HuH-7 (cell line): Measurements from ENCODE around the gene CNTF.

Experiments used
- DNase-seq: peaks from one replicate; pipeline ENCODE4 v3.0.0; 2011; ENCODE audit warnings: low spot score

CNTF gene

GRCh38 chr11:58641803-58642581, 19.5 kb downstream of the CNTF start:
- no peak for DNase-seq

GRCh38 chr11:58645854-58646253, 23.4 kb downstream of the CNTF start:
- DNase-seq = no peak

- no peak for DNase-seq
These were observed 24.8 kb downstream of the CNTF start for GRCh38 chr11:58647141-58647699.

DNA sequence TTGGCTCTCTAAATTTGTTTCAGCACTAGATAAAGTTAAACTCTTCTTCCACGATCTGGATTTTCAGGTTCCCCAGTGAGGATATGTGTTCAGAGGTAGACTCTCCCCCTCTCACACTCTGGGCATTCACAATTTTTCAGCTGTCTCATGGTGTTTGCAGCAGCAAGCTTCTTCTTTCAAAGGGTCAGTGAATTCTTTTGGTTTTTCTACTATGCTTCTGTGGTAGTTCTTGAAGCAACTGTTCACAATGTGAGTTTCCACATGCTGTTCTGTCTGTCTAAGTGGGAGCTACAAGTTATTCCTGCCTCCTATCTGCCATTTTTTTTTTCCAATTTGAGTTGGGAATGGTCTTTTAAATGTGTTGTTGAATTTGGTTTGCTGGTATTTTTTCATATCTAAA, 25.4 kb downstream of the CNTF start:
- no peak for DNase-seq

- no peak for DNase-seq
These were observed 27.2 kb downstream of the CNTF start for GRCh38 chr11:58649623-58650022.

DNA sequence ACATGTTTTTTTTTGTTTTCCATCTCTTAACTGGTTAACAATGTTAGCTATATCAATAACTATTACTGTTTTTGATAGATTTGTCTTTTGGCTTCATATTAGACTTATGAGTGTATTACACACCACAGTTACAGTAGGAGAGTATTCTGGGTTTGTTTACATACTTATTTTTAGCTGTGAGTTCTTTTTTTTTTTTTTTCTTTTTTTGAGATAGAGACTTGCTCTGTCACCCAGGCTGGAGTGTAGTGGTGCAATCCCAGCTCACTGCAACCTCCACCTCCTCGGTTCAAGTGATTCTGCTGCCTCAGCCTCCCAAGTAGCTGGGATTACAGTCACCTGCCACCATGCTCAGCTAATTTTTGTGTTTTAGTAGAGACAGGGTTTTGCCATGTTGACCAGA, 28.0 kb downstream of the CNTF start:
- DNase-seq = no peak

DNA sequence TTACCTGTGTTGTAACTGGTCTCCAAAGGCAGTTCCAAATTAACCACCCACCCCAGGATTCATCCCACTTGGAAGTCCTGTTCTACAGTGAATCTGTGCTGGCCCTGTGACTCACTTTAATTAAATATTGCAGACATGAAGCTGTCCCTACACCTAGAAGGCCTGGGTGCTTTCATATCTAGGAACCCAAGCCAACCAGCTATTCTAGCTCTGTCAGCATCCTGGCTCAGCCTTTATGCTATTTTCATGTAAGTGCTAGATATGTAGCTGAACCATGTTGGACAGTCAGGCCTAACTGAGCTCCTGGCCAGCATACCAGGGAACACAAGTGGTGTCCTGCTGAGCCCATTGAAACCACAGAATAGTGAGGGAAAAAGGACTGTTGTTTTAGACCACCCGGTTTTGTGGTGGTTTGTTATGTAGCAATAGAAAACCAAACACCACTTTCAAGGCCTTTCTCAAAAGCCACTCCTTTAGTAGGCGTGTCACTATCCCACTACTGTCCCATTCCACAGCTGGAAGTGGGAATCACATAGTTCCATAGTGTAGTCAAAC, 30.3 kb downstream of the CNTF start:
- no peak for DNase-seq

DNA sequence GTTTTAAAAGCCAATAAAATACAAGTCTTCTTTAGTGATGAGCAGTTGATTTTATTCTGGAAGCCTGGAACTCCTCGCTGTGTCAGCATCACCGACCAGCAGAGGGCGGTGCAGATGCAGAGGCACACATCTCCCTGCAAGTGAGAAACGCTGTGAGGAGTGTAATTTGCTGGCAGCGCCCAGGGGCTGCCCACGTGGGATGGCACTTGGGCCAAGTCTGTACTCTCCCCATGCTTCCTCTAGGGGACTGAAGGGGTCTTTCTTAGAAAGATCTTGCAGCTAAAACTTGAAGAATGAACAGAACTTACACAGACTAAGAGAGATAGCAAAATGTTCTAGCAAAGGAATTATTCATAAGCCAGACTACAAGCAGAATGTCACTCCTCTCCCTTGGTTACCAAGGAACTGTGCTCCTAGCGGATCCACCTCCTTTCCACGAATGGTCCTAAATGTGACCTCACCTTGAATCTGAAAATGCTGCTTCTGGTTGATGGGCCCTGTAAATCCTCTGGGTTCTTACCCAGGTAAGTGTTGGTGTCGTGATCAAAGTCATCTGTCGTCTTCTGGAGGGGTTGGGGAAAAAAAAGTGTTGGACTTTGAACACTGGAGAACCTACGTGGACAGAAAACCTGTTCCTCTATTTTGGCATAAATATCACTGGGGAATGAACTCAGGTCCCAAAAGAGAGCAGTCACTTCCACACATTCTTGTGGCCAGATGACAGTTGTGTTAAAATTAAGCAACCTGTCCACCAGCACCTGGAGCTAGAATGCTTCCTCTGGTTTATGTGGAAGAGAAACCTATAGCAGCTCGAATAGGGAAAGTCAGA, 31.8 kb downstream of the CNTF start:
- peak; percentile 37 for DNase-seq

GRCh38 chr11:58654908-58655296, 32.4 kb downstream of the CNTF start:
- DNase-seq = no peak

DNA sequence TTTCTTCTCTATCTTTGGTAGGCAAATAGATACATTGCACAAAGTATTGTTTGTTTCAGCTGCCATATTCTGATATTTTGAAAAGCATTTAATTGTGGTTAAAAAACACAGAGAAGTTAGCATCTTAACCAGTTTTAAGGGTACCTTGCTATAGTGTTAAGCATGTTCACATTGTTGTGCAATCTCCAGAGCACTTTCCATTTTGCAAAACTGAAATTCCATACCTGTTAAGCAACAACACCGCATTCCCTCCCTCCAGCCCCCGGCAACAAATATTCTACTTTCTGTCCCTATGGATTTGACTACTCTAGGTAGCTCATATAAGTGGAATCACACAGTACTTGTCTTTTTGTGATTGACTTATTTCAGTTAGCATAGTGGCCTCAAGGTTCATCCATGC, 33.9 kb downstream of the CNTF start:
- DNase-seq = no peak

DNA sequence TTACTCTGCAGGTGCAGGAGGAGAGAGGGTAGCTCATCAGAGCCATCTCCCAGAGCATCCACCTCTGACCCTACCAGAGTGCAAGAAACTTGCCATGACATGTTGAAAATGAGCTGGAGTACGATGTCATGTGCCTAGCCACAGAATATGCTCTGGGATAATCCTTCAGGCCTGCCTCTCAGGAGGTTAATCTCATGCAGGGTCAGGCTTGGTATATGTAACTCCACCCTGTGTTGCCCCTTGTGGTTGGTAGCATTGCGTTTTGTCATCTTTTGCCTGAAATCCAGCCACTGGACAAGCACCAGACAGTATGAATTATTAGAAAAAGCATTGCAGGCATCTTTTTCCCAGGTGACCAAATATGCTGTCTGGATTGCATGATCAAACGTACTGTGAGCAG, 36.2 kb downstream of the CNTF start:
- no peak for DNase-seq

DNA sequence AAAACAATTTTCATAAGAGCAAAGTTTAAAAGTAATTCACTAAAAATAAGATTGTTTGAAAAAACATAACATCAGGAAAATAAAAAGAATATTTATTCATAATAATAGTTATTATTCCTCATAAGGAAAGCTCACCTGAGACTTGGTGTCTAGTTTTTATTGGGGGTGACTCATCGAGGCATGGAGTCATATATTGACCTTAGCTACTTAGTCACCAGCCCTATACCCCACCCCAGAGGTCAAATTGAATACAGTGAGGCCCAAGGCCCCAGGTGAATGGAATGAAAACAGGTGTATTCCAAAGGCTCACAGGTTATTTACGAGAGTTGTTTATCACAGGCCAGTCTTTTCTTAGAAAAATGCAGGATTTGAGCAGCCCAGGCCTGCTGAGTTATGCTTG, 36.9 kb downstream of the CNTF start:
- DNase-seq = no peak

DNA sequence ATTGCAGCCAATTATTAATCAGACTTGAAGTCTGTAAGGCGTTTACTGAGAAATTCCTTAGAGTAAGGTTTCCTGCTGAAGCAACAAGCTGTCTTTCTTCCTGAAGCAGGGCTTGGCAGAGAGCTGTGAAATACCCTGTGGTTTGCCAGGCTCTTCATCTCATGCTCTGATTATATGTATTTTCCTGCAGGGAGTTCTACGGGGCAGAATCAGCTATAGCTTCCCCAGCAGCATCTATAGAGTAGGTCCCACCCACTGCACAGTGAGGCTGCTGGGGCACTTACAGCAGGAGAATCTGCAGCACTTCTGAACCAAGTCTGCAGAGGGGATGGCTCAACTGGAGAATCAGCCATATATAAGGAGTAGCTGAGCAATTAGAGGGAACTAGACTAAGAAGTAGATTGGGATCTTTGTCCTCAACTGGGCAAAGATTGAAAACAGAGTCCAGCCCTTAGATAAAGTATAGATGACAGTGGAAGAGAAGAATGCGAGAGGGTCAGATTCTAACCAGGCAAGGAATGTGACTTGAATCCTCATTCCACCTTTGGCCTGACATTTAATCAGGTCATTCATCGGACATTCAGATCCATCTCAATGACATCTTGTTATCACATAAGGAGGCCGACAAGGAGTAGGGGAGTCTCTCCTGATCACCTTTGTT, 37.6 kb downstream of the CNTF start:
- DNase-seq = no peak

- no peak for DNase-seq
These were observed 49.6 kb downstream of the CNTF start for GRCh38 chr11:58671983-58672633.

- DNase-seq = no peak
These were observed 52.1 kb downstream of the CNTF start for GRCh38 chr11:58674609-58675008.
